Uterus (tissue), 2 donors: ENCODE measurements around the gene SPEG.

ENCODE experiments used
- POLR2A ChIP-seq, 2 donors: fragments of 450-650 bp; IDR thresholded peaks; one replicate each; pipeline ENCODE4 v1.6.1; 2016; ENCODE audit warnings: antibody characterized with exemption in 2 of 2, mild to moderate bottlenecking in 1 of 2, moderate library complexity in 1 of 2
- TF ChIP-seq, protein P1 (sequence below), 4 experiments: fragments of 200-600 bp in 2 of 4; fragments of 450-650 bp in 2 of 4; sonication (generic) in 2 of 4; IDR thresholded peaks; one replicate each; pipeline ENCODE4 v1.5.1; 2016 to 2019; ENCODE audit warnings: antibody characterized with exemption in 4 of 4, mild to moderate bottlenecking in 2 of 4, moderate library complexity in 1 of 4

DNA sequence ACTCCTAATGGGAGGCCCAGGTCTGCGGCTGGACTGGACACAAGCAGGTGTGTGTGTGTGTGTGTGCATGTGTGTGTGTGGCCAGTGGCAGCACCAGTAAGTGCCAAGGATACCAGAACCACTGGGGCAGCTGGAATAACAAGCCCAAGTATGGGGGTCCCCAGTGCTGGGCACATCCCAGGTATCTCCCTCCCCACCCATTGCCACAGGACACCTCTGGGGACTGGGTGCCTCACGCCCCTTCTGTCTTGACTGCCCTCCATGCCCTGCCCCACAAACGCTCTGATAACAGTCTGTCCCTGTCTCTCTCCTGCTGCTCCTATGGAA lies 9.0 kb downstream of the SPEG start:
- TF ChIP-seq, protein P1, sequence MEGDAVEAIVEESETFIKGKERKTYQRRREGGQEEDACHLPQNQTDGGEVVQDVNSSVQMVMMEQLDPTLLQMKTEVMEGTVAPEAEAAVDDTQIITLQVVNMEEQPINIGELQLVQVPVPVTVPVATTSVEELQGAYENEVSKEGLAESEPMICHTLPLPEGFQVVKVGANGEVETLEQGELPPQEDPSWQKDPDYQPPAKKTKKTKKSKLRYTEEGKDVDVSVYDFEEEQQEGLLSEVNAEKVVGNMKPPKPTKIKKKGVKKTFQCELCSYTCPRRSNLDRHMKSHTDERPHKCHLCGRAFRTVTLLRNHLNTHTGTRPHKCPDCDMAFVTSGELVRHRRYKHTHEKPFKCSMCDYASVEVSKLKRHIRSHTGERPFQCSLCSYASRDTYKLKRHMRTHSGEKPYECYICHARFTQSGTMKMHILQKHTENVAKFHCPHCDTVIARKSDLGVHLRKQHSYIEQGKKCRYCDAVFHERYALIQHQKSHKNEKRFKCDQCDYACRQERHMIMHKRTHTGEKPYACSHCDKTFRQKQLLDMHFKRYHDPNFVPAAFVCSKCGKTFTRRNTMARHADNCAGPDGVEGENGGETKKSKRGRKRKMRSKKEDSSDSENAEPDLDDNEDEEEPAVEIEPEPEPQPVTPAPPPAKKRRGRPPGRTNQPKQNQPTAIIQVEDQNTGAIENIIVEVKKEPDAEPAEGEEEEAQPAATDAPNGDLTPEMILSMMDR (IDR thresholded peaks at IDR 0.05) = no peak
- TF ChIP-seq POLR2A (IDR thresholded peaks at IDR 0.05) = no peak
